ENCODE data around the gene KCNQ1.

GRCh38 chr11:2832533-2833020 is 387.8 kb downstream of the KCNQ1 start:
- TF ChIP-seq SMC3 (IDR thresholded peaks at IDR 0.05; ENCODE audit: low read depth, low read length) (no peak), CTCF (IDR thresholded peaks at IDR 0.05) (no peak), MXI1 (IDR thresholded peaks at IDR 0.05; ENCODE audit: low read depth, low read length) (no peak), CHD2 (IDR thresholded peaks at IDR 0.05; ENCODE audit: low read length, partially characterized antibody) (no peak), JUND (IDR thresholded peaks at IDR 0.05) (no peak), GATA2 (CRISPR knock-in tag; IDR thresholded peaks at IDR 0.05) (no peak), MAX (IDR thresholded peaks at IDR 0.05; ENCODE audit: low read depth) (no peak), POLR2AphosphoS5 (IDR thresholded peaks at IDR 0.05; ENCODE audit: low read depth, low read length) (no peak)

All from SK-N-SH (cell line).